Astrocyte (in vitro differentiated cells and primary cell): Measurements from ENCODE around the gene PHF21B. TPM values are rescaled to one million over a fixed set of nuclear protein-coding genes. Genes with fewer than 3 reads are reported as not detected.

Experiments used
- DNase-seq: peaks from one replicate; pipeline ENCODE4 v3.0.0-alpha.2; 2010; ENCODE audit warnings: low read depth
- FAIRE-seq: peaks from 2 replicates; lab custom pipeline; 2011; peaks lifted over from hg19 to GRCh38; lab: Jason Lieb, UNC
- H2AFZ ChIP-seq: 2 replicates; pipeline ENCODE4 v1.6.0; 2012; ENCODE audit warnings: low read depth, low read length, inconsistent platforms
- H3K27ac ChIP-seq: 2 replicates; pipeline ENCODE4 v1.5.1; 2011; ENCODE audit warnings: low read depth, low read length, inconsistent platforms
- H3K27me3 ChIP-seq: 2 replicates; pipeline ENCODE4 v1.6.0; 2011; ENCODE audit warnings: low read length, inconsistent platforms; ENCODE audit not compliant: insufficient read depth
- H3K36me3 ChIP-seq: 2 replicates; pipeline ENCODE4 v1.5.1; 2011; ENCODE audit warnings: low read length, inconsistent platforms; ENCODE audit not compliant: insufficient read depth
- H3K4me1 ChIP-seq: 2 replicates; pipeline ENCODE4 v1.5.1; 2011; ENCODE audit warnings: low read length, inconsistent platforms; ENCODE audit not compliant: insufficient read depth
- H3K4me2 ChIP-seq: 2 replicates; pipeline ENCODE4 v1.6.0; 2012; ENCODE audit warnings: low read length, inconsistent platforms
- H3K4me3 ChIP-seq: 2 replicates; pipeline ENCODE4 v1.5.1; 2011; ENCODE audit warnings: low read depth, mild to moderate bottlenecking, low read length, inconsistent platforms; ENCODE audit not compliant: insufficient read depth
- H3K79me2 ChIP-seq: 2 replicates; pipeline ENCODE4 v1.6.0; 2012; ENCODE audit warnings: mild to moderate bottlenecking, low read length, inconsistent platforms; ENCODE audit not compliant: insufficient read depth
- H3K9ac ChIP-seq: 2 replicates; pipeline ENCODE4 v1.6.0; 2012; ENCODE audit warnings: mild to moderate bottlenecking, low read length, inconsistent platforms
- H3K9me3 ChIP-seq: 2 replicates; pipeline ENCODE4 v1.5.1; 2012; ENCODE audit warnings: low read depth, mild to moderate bottlenecking, low read length, inconsistent platforms; ENCODE audit not compliant: insufficient read depth
- H4K20me1 ChIP-seq: 2 replicates; pipeline ENCODE4 v1.6.0; 2012; ENCODE audit warnings: low read length, inconsistent platforms; ENCODE audit not compliant: insufficient read depth
- H3K27ac Mint-ChIP-seq: one replicate; pipeline ENCODE4 v1.8.0; 2021; ENCODE audit warnings: mild to moderate bottlenecking, mixed read lengths; ENCODE audit not compliant: unreplicated experiment
- H3K27me3 Mint-ChIP-seq: one replicate; pipeline ENCODE4 v1.8.0; 2021; ENCODE audit warnings: low read depth, mixed read lengths; ENCODE audit not compliant: unreplicated experiment
- H3K36me3 Mint-ChIP-seq: one replicate; pipeline ENCODE4 v1.8.0; 2021; ENCODE audit warnings: low read depth, mixed read lengths; ENCODE audit not compliant: unreplicated experiment
- H3K4me1 Mint-ChIP-seq: one replicate; pipeline ENCODE4 v1.8.0; 2021; ENCODE audit warnings: low read depth, mixed read lengths; ENCODE audit not compliant: unreplicated experiment
- H3K4me3 Mint-ChIP-seq: one replicate; pipeline ENCODE4 v1.8.0; 2021; ENCODE audit warnings: mild to moderate bottlenecking, moderate library complexity, mixed read lengths; ENCODE audit not compliant: unreplicated experiment
- H3K9me3 Mint-ChIP-seq: one replicate; pipeline ENCODE4 v1.8.0; 2021; ENCODE audit warnings: mild to moderate bottlenecking, mixed read lengths; ENCODE audit not compliant: unreplicated experiment
- CTCF ChIP-seq: IDR thresholded peaks from 2 replicates; pipeline ENCODE4 v1.5.1; 2011; ENCODE audit warnings: low read depth, mild to moderate bottlenecking, inconsistent platforms, low read length, moderate library complexity; ENCODE audit not compliant: insufficient read depth
- EZH2 ChIP-seq: IDR thresholded peaks from 2 replicates; pipeline ENCODE4 v1.6.1; 2012; ENCODE audit warnings: mild to moderate bottlenecking, low read length, inconsistent platforms; ENCODE audit not compliant: insufficient read depth
- total RNA-seq: library from RNA; stranded (reverse); gene quantifications from 2 replicates; pipeline ENCODE4 v1.2.1, GENCODE V29; 2021

The PHF21B gene
- total RNA-seq, 1 donor from 2014 or later = 6.3 TPM

- Histone ChIP-seq H3K27me3 (peaks cover 2% of the 10 kb centered on the region), H3K4me3 (no peak overlapping the region), H3K9me3 (no peaks in the 10 kb centered on the region), H3K9ac (no peak overlapping the region), H4K20me1 (no peaks in the 10 kb centered on the region), H3K36me3 (no peaks in the 10 kb centered on the region), H3K4me1 (peaks cover 3% of the 10 kb centered on the region), H2AFZ (no peak overlapping the region), H3K79me2 (no peaks in the 10 kb centered on the region), H3K4me2 (no peak overlapping the region), H3K27ac (no peak overlapping the region)
- peaks cover 4% of the 10 kb centered on the region for H3K4me1 Mint-ChIP-seq
- peaks cover 5% of the 10 kb centered on the region for H3K9me3 Mint-ChIP-seq
- TF ChIP-seq CTCF = no peak
- no peak for TF ChIP-seq EZH2
- no peaks in the 10 kb centered on the region for H3K27me3 Mint-ChIP-seq
- FAIRE-seq = no peak
- H3K4me3 Mint-ChIP-seq = no peak overlapping the region
- H3K27ac Mint-ChIP-seq = no peak overlapping the region
- H3K36me3 Mint-ChIP-seq = peaks cover 6% of the 10 kb centered on the region
- DNase-seq = no peak
Measured at GRCh38 chr22:44928711-44929358, 81.0 kb downstream of the PHF21B start.

GRCh38 chr22:44928136-44928463, 81.7 kb downstream of the PHF21B start:
- Histone ChIP-seq H3K27me3 (peaks cover 2% of the 10 kb centered on the region), H3K9me3 (no peaks in the 10 kb centered on the region), H4K20me1 (no peaks in the 10 kb centered on the region), H3K27ac (no peak overlapping the region), H3K4me2 (no peak overlapping the region), H3K4me3 (no peak overlapping the region), H3K79me2 (no peaks in the 10 kb centered on the region), H3K9ac (no peak overlapping the region), H2AFZ (no peak overlapping the region), H3K36me3 (no peaks in the 10 kb centered on the region), H3K4me1 (peaks cover 3% of the 10 kb centered on the region)
- Mint-ChIP-seq H3K4me1 (peaks cover 1% of the 10 kb centered on the region), H3K27ac (no peak overlapping the region), H3K27me3 (no peaks in the 10 kb centered on the region), H3K36me3 (peaks cover 7% of the 10 kb centered on the region), H3K9me3 (peaks cover 5% of the 10 kb centered on the region), H3K4me3 (no peak overlapping the region)
- FAIRE-seq (no peak), DNase-seq (no peak)
- TF ChIP-seq CTCF (no peak), EZH2 (no peak)

GRCh38 chr22:44927463-44928135, 82.2 kb downstream of the PHF21B start:
- Histone ChIP-seq H3K27ac (no peak overlapping the region), H3K9ac (no peak overlapping the region), H3K4me2 (no peak overlapping the region), H3K4me3 (no peak overlapping the region), H3K36me3 (no peaks in the 10 kb centered on the region), H3K9me3 (no peaks in the 10 kb centered on the region), H4K20me1 (no peaks in the 10 kb centered on the region), H3K79me2 (no peaks in the 10 kb centered on the region), H2AFZ (no peak overlapping the region), H3K27me3 (peaks cover 2% of the 10 kb centered on the region), H3K4me1 (peaks cover 3% of the 10 kb centered on the region)
- H3K27me3 Mint-ChIP-seq = no peaks in the 10 kb centered on the region
- peaks cover 1% of the 10 kb centered on the region for H3K4me1 Mint-ChIP-seq
- FAIRE-seq (no peak), DNase-seq (no peak)
- peaks cover 7% of the 10 kb centered on the region for H3K36me3 Mint-ChIP-seq
- no peak overlapping the region for H3K4me3 Mint-ChIP-seq
- peaks cover 5% of the 10 kb centered on the region for H3K9me3 Mint-ChIP-seq
- TF ChIP-seq CTCF (no peak), EZH2 (no peak)
- no peak overlapping the region for H3K27ac Mint-ChIP-seq
